ENCODE results near the gene PCBP2.
"Not testable (repeated sequence)": the region's sequence is repeated elsewhere in the genome, so short reads cannot be mapped to it uniquely, and the experiment has no call there.

The PCBP2 gene

DNA sequence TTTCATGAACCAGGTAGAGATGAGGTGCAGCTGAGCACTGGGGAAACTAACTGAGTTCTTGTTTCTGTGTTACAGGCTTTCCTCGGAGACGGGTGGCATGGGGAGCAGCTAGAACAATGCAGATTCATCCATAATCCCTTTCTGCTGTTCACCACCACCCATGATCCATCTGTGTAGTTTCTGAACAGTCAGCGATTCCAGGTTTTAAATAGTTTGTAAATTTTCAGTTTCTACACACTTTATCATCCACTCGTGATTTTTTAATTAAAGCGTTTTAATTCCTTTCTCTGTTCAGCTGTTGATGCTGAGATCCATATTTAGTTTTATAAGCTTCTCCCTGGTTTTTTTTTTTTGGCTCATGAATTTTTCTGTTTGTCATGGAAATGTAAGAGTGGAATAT is 27.4 kb downstream of the PCBP2 start:
- no peak overlapping the region for H3K23ac ChIP-seq (ENCODE audit: low read length)
- no peak overlapping the region for H2BK120ac ChIP-seq (ENCODE audit: insufficient read depth, low read length, poor library complexity)
- no peaks in the 10 kb centered on the region for H3K79me2 ChIP-seq (ENCODE audit: control insufficient read depth, insufficient read depth, low read length, poor library complexity)
- H3K4ac ChIP-seq (ENCODE audit: low read depth, low read length) = no peak overlapping the region
- H3K9ac ChIP-seq (ENCODE audit: low read length) = no peak overlapping the region
- H4K91ac ChIP-seq (ENCODE audit: low read depth, low read length) = no peak overlapping the region
- no peak overlapping the region for H2BK5ac ChIP-seq (ENCODE audit: low read depth, low read length, poor library complexity)
- no peak overlapping the region for H3K14ac ChIP-seq (ENCODE audit: low read length)
- no peaks in the 10 kb centered on the region for H3K79me1 ChIP-seq (ENCODE audit: low read length)
- H3K27ac ChIP-seq (ENCODE audit: low read depth, low read length) = no peak overlapping the region
- no peaks in the 10 kb centered on the region for H3K4me1 ChIP-seq (ENCODE audit: control insufficient read depth in 1 of 2, insufficient read depth in 2 of 2, low read length in 2 of 2)
- H2AFZ ChIP-seq (ENCODE audit: insufficient read depth, low read length, poor library complexity) = no peak overlapping the region
- peaks cover 37 to 76% of the 10 kb centered on the region in 2 experiments for H3K36me3 ChIP-seq (ENCODE audit: control insufficient read depth in 1 of 2, insufficient read depth in 2 of 2, low read length in 2 of 2)
- no peaks in the 10 kb centered on the region for H3K9me3 ChIP-seq (ENCODE audit: insufficient read depth, low read depth, low read length)
- DNase-seq = no peak
- no peaks in the 10 kb centered on the region for H3K27me3 ChIP-seq (ENCODE audit: insufficient read depth, low read length)
- no peak overlapping the region for H3K18ac ChIP-seq (ENCODE audit: low read length)
- WGBS (ENCODE audit: extremely low coverage, insufficient coverage, insufficient read length) = no CpG with 5 or more reads among the region's 5 CpGs
- no peak overlapping the region for H2BK12ac ChIP-seq (ENCODE audit: low read length)
- no peak overlapping the region for H2AK5ac ChIP-seq (ENCODE audit: low read length)
- no peak overlapping the region for H4K12ac ChIP-seq (ENCODE audit: low read depth, low read length)
- no peak overlapping the region for H3K4me2 ChIP-seq (ENCODE audit: low read length)
- H4K8ac ChIP-seq (ENCODE audit: low read depth, low read length) = no peak overlapping the region
- H3K4me3 ChIP-seq (ENCODE audit: low read depth, low read length) = no peak overlapping the region

DNA sequence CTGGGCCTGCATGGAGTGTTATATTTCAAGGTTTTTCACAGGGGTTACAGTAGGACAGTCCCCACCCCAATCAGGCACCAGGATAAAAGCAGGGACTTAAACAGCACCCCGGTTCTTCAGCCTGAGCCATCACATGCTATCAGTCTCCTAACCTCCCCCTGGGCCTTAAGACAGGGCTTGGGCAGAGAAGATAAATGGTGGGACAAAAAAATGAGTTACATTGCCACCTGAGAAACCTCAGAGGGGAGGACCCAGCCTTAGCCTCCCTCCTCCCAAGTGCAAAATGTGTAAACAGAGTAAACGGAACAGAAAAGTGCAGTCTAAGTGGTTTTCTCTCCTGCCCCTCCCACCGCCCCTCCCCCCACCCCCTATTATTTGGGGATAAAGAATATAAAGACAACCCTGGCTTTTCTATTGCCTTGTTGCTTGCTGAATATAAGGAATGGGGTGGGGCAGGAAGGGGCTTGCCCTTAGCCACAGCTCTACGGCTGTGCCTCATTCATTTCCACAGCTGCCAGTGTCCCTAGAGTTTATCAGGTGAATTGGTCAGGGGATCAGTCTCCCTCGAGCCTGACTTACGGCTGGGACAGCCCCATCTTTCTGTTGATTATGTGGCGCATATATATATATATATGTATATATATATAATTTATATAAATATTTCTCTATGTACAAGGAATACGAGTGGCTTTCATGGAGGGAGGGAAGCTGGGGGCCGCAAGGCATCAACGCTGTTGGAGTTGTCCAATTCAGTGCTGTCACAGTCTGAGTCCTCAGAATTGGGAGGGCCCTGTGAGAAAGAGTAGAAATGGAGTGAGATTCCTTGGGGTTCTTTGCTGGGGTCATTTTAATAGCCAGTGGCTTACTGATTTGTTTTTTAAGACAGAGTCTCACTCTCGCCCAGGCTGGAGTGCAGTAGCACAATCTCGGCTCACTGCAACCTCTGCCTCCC is 28.9 kb downstream of the PCBP2 start:
- no peak overlapping the region for H3K4me3 ChIP-seq (ENCODE audit: low read depth, low read length)

DNA sequence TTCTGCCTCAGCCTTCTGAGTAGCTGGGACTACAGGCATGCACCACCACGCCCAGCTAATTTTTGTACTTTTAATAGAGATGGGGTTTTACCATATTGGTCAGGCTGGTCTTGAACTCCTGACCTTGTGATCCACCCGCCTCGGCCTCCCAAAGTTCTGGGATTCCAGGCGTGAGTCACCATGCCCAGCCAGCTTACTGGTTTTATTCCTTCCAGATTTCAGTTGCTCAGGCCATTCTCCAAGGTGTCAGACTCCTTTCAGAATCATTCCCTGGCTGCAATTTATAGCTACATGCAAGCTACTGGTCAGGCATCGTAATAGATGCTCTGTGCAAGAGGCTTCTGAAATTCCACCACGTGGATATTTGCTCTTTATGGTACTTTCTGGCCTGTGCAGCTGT is 29.6 kb downstream of the PCBP2 start:
- H3K14ac ChIP-seq (ENCODE audit: low read length); H3K18ac ChIP-seq (ENCODE audit: low read length); H2BK12ac ChIP-seq (ENCODE audit: low read length); H4K91ac ChIP-seq (ENCODE audit: low read depth, low read length); H3K79me1 ChIP-seq (ENCODE audit: low read length); H3K4me1 ChIP-seq (ENCODE audit: control insufficient read depth in 1 of 2, insufficient read depth in 2 of 2, low read length in 2 of 2); H4K12ac ChIP-seq (ENCODE audit: low read depth, low read length); H3K79me2 ChIP-seq (ENCODE audit: control insufficient read depth, insufficient read depth, low read length, poor library complexity); H3K4me3 ChIP-seq (ENCODE audit: low read depth, low read length); H2BK5ac ChIP-seq (ENCODE audit: low read depth, low read length, poor library complexity); H3K4ac ChIP-seq (ENCODE audit: low read depth, low read length); H2BK120ac ChIP-seq (ENCODE audit: insufficient read depth, low read length, poor library complexity); H3K4me2 ChIP-seq (ENCODE audit: low read length); H3K23ac ChIP-seq (ENCODE audit: low read length); H2AK5ac ChIP-seq (ENCODE audit: low read length); H3K9me3 ChIP-seq (ENCODE audit: insufficient read depth, low read depth, low read length); H3K27ac ChIP-seq (ENCODE audit: low read depth, low read length); H4K8ac ChIP-seq (ENCODE audit: low read depth, low read length); H2AFZ ChIP-seq (ENCODE audit: insufficient read depth, low read length, poor library complexity); H3K9ac ChIP-seq (ENCODE audit: low read length); H3K27me3 ChIP-seq (ENCODE audit: insufficient read depth, low read length): not testable (repeated sequence)
- DNase-seq = peak in 1 of 2 donors; percentile 22
- WGBS (ENCODE audit: extremely low coverage, insufficient coverage, insufficient read length) = no CpG with 5 or more reads among the region's 6 CpGs
- H3K36me3 ChIP-seq (ENCODE audit: control insufficient read depth in 1 of 2, insufficient read depth in 2 of 2, low read length in 2 of 2) = peaks cover 48 to 73% of the 10 kb centered on the region in 2 experiments

More for the DNA sequence above, 28.9 kb downstream of the PCBP2 start:
- peaks cover 41 to 71% of the 10 kb centered on the region in 2 experiments for H3K36me3 ChIP-seq (ENCODE audit: control insufficient read depth in 1 of 2, insufficient read depth in 2 of 2, low read length in 2 of 2)
- H4K91ac ChIP-seq (ENCODE audit: low read depth, low read length) = no peak overlapping the region
- WGBS (ENCODE audit: extremely low coverage, insufficient coverage, insufficient read length) = no CpG with 5 or more reads among the region's 12 CpGs
- no peaks in the 10 kb centered on the region for H3K27me3 ChIP-seq (ENCODE audit: insufficient read depth, low read length)
- no peak overlapping the region for H3K14ac ChIP-seq (ENCODE audit: low read length)
- H3K23ac ChIP-seq (ENCODE audit: low read length) = no peak overlapping the region
- no peak overlapping the region for H2BK120ac ChIP-seq (ENCODE audit: insufficient read depth, low read length, poor library complexity)
- H3K4ac ChIP-seq (ENCODE audit: low read depth, low read length) = no peak overlapping the region
- H4K8ac ChIP-seq (ENCODE audit: low read depth, low read length) = no peak overlapping the region
- H2BK5ac ChIP-seq (ENCODE audit: low read depth, low read length, poor library complexity) = no peak overlapping the region
- no peak overlapping the region for H3K9ac ChIP-seq (ENCODE audit: low read length)
- no peaks in the 10 kb centered on the region for H3K4me1 ChIP-seq (ENCODE audit: control insufficient read depth in 1 of 2, insufficient read depth in 2 of 2, low read length in 2 of 2)
- H3K4me2 ChIP-seq (ENCODE audit: low read length) = no peak overlapping the region
- no peak overlapping the region for H2AFZ ChIP-seq (ENCODE audit: insufficient read depth, low read length, poor library complexity)
- H4K12ac ChIP-seq (ENCODE audit: low read depth, low read length) = no peak overlapping the region
- H2AK5ac ChIP-seq (ENCODE audit: low read length) = no peak overlapping the region
- no peak overlapping the region for H3K27ac ChIP-seq (ENCODE audit: low read depth, low read length)
- no peaks in the 10 kb centered on the region for H3K9me3 ChIP-seq (ENCODE audit: insufficient read depth, low read depth, low read length)
- no peaks in the 10 kb centered on the region for H3K79me2 ChIP-seq (ENCODE audit: control insufficient read depth, insufficient read depth, low read length, poor library complexity)
- H3K18ac ChIP-seq (ENCODE audit: low read length) = no peak overlapping the region
- no peak overlapping the region for H2BK12ac ChIP-seq (ENCODE audit: low read length)
- no peaks in the 10 kb centered on the region for H3K79me1 ChIP-seq (ENCODE audit: low read length)
- DNase-seq = no peak

DNA sequence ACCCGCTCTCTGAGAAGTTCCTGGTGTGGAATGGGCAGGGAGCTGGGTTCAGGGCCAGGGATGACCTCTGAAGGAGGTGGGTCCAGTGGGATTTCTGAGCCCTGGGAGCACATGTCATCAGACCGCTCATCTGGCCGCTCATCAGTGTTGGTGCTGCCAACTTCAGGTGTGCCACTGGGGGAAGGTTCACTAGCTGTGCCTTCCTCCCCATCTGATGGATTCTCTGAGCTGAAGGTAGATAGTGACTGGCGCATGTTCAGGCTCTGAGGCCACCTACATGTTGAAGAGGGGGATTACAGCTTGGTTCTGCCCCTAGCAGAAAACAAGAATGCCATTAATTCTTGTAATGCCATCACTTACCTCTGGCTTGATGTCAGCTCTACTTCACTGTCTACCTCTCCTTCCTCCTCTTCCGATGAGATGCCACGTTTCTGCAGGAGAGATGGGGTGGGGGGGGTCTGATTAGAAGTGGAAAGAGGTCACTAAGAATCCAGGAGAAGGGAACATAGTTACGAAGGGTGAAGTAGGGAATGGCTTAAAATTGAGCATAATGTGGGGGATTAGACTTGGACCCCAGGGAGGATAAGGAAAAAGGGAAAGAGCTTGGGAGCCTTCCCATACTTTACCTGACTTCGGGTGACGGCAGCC is 30.2 kb downstream of the PCBP2 start:
- H3K4me3 ChIP-seq (ENCODE audit: low read depth, low read length) = no peak overlapping the region
- H2AFZ ChIP-seq (ENCODE audit: insufficient read depth, low read length, poor library complexity) = no peak overlapping the region
- no peaks in the 10 kb centered on the region for H3K79me2 ChIP-seq (ENCODE audit: control insufficient read depth, insufficient read depth, low read length, poor library complexity)
- no peak overlapping the region for H2BK12ac ChIP-seq (ENCODE audit: low read length)
- WGBS (ENCODE audit: extremely low coverage, insufficient coverage, insufficient read length) = no CpG with 5 or more reads among the region's 9 CpGs
- H4K12ac ChIP-seq (ENCODE audit: low read depth, low read length) = peak overlapping the region; percentile 23
- H3K36me3 ChIP-seq (ENCODE audit: control insufficient read depth in 1 of 2, insufficient read depth in 2 of 2, low read length in 2 of 2) = peaks cover 48 to 71% of the 10 kb centered on the region in 2 experiments
- H2BK120ac ChIP-seq (ENCODE audit: insufficient read depth, low read length, poor library complexity) = no peak overlapping the region
- no peak overlapping the region for H3K9ac ChIP-seq (ENCODE audit: low read length)
- H3K27ac ChIP-seq (ENCODE audit: low read depth, low read length) = no peak overlapping the region
- peak; percentile 32 to 67 for DNase-seq
- H3K79me1 ChIP-seq (ENCODE audit: low read length) = no peaks in the 10 kb centered on the region
- no peak overlapping the region for H3K14ac ChIP-seq (ENCODE audit: low read length)
- no peak overlapping the region for H2AK5ac ChIP-seq (ENCODE audit: low read length)
- no peak overlapping the region for H3K18ac ChIP-seq (ENCODE audit: low read length)
- no peak overlapping the region for H4K8ac ChIP-seq (ENCODE audit: low read depth, low read length)
- H3K23ac ChIP-seq (ENCODE audit: low read length) = no peak overlapping the region
- no peaks in the 10 kb centered on the region for H3K9me3 ChIP-seq (ENCODE audit: insufficient read depth, low read depth, low read length)
- H4K91ac ChIP-seq (ENCODE audit: low read depth, low read length) = no peak overlapping the region
- H3K27me3 ChIP-seq (ENCODE audit: insufficient read depth, low read length) = no peaks in the 10 kb centered on the region
- no peak overlapping the region for H3K4ac ChIP-seq (ENCODE audit: low read depth, low read length)
- H3K4me2 ChIP-seq (ENCODE audit: low read length) = no peak overlapping the region
- no peak overlapping the region for H2BK5ac ChIP-seq (ENCODE audit: low read depth, low read length, poor library complexity)
- H3K4me1 ChIP-seq (ENCODE audit: control insufficient read depth in 1 of 2, insufficient read depth in 2 of 2, low read length in 2 of 2) = no peaks in the 10 kb centered on the region

All from trophoblast cell (in vitro differentiated cells and primary cell).